ENCODE results near the gene PRIMA1.

PRIMA1 gene

DNA sequence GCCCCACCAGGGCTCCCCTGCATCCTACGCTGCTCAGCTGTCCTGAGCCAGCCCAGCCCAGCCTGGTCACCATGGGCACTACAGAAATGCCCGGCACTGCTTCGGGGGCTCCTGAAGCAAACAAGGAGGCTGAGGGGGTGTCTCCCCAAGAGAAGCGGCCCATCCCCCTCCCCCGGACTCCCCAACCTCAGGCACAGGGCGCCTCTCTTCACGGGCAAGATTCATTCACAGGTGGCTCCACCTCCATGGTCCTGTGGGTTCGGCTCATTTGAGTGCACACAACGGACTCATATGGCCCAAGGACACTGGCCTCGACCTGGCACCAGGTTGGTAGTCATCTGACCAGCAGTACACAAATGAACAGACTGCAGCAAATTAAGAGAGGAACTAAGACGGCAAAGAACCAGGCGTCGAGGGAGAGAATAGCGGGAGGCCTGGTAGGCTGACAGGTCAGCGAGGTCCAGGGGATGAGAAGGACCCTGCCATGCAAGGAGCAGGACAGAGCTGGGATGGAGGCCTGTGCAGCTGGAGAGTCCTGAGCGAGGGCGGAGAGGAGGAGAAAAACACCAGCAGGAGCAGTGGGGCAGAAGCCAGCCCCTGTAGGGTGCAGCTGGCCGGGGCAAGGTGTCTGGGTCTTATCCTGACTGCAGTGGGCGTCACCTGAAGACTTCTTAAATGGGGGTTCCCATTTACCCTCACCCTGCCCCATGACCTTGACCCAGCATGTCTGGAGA is 60.2 kb downstream of the PRIMA1 start:
- Histone ChIP-seq H3K9me3 (ENCODE audit: control insufficient read depth in 1 of 2, low read length in 2 of 2) (no peaks in the 10 kb centered on the region), H3K4me3 (ENCODE audit: low read depth in 1 of 2, low read length in 2 of 2) (no peak overlapping the region), H3K4me1 (ENCODE audit: control insufficient read depth in 1 of 2, insufficient read depth in 2 of 2, low read length in 2 of 2) (peaks cover 0 to 6% of the 10 kb centered on the region in 2 donors), H3K27me3 (ENCODE audit: low read depth, low read length) (no peaks in the 10 kb centered on the region), H3K36me3 (ENCODE audit: control insufficient read depth in 1 of 2, insufficient read depth in 2 of 2, low read length in 2 of 2) (peaks cover 0 to 7% of the 10 kb centered on the region in 2 donors), H3K27ac (ENCODE audit: low read length) (no peak overlapping the region)

DNA sequence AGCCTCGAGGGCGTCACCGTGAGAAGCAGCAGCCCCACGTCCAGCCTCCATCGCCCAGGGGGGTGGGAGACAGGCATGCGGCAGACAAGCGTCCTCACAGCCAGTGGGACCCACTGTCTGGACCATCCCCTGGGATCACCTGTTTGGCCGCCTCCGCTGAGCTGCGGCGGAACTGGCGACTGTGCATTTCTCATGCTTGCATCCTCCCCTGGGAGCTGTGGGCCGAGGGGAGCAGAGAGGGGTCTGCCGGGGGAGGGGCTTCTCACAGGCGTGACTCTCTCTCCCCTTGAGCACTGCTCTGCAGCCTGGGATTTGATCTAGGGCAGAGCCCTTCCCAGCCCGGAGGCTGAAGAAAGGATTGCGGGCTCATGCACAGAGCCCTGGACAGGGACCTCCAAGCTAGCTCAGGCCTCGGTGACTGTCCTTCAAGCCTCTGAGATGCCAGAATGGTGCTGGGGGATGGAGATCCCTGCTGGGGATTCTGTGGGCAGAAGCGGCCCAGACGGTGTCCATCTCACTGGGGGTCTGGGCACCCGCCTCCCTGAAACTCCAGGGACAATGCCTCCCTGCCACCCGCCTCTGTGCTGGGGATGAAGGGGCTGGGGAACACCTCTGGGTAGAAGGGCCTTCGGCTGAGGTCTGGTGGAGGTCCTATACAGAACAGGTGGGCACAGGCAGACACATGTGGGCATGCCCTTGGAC is 61.1 kb downstream of the PRIMA1 start:
- no peaks in the 10 kb centered on the region for H3K27me3 ChIP-seq (ENCODE audit: low read depth, low read length)
- no peak overlapping the region for H3K4me3 ChIP-seq (ENCODE audit: low read depth in 1 of 2, low read length in 2 of 2)
- no peak overlapping the region for H3K27ac ChIP-seq (ENCODE audit: low read length)
- H3K9me3 ChIP-seq (ENCODE audit: control insufficient read depth in 1 of 2, low read length in 2 of 2): no peaks in the 10 kb centered on the region
- H3K36me3 ChIP-seq (ENCODE audit: control insufficient read depth in 1 of 2, insufficient read depth in 2 of 2, low read length in 2 of 2): peaks cover 0 to 7% of the 10 kb centered on the region in 2 donors
- H3K4me1 ChIP-seq (ENCODE audit: control insufficient read depth in 1 of 2, insufficient read depth in 2 of 2, low read length in 2 of 2): peaks cover 0 to 6% of the 10 kb centered on the region in 2 donors

DNA sequence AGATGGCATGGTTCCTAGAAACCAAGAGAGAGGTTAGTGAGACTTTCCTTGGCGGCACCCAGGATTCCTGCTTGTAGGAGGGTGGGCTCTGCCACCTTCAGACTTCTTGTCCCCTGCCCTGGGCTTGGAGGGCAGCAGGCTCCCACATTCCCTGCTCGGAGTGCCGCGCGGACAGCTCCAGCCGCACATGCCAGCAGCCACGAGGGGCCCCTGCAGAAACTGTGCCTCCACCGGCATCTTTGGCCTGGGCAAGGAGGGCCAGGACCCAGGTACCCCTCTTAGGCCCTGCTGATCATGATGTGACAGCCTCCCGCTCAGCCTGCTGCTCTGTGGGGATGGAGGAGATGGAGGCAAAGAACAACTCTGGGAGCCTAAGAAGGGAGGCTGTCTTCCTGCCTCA is 62.3 kb downstream of the PRIMA1 start:
- H3K27ac ChIP-seq (ENCODE audit: low read length): no peak overlapping the region
- H3K9me3 ChIP-seq (ENCODE audit: control insufficient read depth in 1 of 2, low read length in 2 of 2): no peaks in the 10 kb centered on the region
- H3K27me3 ChIP-seq (ENCODE audit: low read depth, low read length): no peaks in the 10 kb centered on the region
- peaks cover 0 to 6% of the 10 kb centered on the region in 2 donors for H3K4me1 ChIP-seq (ENCODE audit: control insufficient read depth in 1 of 2, insufficient read depth in 2 of 2, low read length in 2 of 2)
- H3K36me3 ChIP-seq (ENCODE audit: control insufficient read depth in 1 of 2, insufficient read depth in 2 of 2, low read length in 2 of 2): peaks cover 0 to 13% of the 10 kb centered on the region in 2 donors
- H3K4me3 ChIP-seq (ENCODE audit: low read depth in 1 of 2, low read length in 2 of 2): no peak overlapping the region

DNA sequence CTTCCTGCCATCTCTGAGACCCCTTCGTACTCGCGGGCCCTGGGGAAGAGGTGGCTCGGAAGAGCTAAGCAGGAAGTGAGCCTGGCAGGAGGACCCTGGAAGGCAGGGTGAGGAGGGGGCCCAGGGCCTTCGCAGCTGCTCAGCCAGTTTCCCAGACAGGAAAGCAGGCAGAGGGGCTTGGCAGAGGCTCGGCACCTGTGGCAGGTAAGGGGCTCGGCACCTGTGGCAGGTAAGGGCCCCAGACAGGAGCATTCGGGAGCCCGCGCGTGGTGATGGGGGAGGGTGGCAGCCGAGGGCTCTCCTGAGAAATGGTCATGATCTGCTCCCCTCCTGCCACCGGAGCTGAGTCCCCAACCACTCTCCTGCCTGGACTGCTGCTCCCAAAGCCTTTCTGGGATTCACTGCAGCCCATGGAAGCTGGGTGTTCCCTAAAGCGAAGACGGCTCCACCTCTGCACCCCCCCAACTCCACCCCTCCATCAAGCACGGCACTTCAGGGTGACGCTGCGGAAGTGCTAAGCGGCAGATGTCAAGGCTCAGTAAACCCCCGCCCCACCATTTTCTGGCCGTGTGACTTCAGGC is 63.2 kb downstream of the PRIMA1 start:
- Histone ChIP-seq H3K9me3 (ENCODE audit: control insufficient read depth in 1 of 2, low read length in 2 of 2) (no peaks in the 10 kb centered on the region), H3K27me3 (ENCODE audit: low read depth, low read length) (no peaks in the 10 kb centered on the region), H3K36me3 (ENCODE audit: control insufficient read depth in 1 of 2, insufficient read depth in 2 of 2, low read length in 2 of 2) (peaks cover 0 to 21% of the 10 kb centered on the region in 2 donors), H3K4me1 (ENCODE audit: control insufficient read depth in 1 of 2, insufficient read depth in 2 of 2, low read length in 2 of 2) (peaks cover 0 to 6% of the 10 kb centered on the region in 2 donors), H3K27ac (ENCODE audit: low read length) (no peak overlapping the region), H3K4me3 (ENCODE audit: low read depth in 1 of 2, low read length in 2 of 2) (no peak overlapping the region)

DNA sequence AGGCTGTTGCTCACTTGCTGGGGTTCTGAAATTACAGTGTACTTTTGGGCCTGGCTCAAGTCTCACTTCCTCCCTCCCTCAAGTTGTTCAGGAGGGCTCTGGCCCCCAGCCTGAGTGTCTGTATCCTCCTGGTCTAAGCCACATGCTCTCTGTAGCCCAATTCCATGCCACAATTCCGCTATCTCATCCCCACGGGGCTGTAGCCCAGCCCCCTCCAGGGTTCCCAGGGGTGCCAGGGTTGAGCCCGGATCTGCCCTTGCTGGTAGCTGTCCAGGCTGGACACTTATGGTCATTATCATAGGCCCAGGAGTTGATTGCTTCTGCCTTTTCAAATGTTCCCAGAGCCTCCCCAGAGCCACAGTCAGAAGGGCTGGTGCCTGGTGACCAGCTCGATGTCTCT is 65.3 kb downstream of the PRIMA1 start:
- Histone ChIP-seq H3K27me3 (ENCODE audit: low read depth, low read length) (no peaks in the 10 kb centered on the region), H3K4me3 (ENCODE audit: low read depth in 1 of 2, low read length in 2 of 2) (no peak overlapping the region), H3K4me1 (ENCODE audit: control insufficient read depth in 1 of 2, insufficient read depth in 2 of 2, low read length in 2 of 2) (peaks cover 0 to 6% of the 10 kb centered on the region in 2 donors), H3K36me3 (ENCODE audit: control insufficient read depth in 1 of 2, insufficient read depth in 2 of 2, low read length in 2 of 2) (peaks cover 0 to 13% of the 10 kb centered on the region in 2 donors), H3K9me3 (ENCODE audit: control insufficient read depth in 1 of 2, low read length in 2 of 2) (no peaks in the 10 kb centered on the region), H3K27ac (ENCODE audit: low read length) (no peak overlapping the region)

DNA sequence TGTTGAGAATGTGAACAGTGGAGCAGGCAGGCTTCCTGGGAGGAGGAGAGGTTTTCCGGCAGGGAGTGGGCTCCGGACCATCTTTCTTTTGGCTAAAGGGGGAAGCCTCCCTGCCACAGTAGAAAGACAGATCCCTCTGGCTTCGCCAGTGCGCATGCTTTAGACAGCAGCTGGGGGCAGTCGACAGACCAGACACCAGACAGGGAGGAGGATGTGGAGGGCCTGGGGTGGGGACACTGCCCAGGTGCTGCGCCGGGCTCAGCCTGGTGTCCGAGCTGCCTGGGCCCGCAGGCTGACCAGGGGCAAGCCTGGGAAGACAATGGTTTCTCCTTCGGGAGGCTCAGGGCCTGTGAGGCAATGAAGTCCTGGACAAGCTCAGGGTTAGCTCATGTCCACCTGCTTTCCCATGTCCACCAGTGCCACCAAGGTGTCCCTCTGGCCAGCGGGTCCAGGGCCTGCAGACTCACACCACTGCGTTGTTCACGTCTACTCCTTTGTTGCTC is 67.3 kb downstream of the PRIMA1 start:
- Histone ChIP-seq H3K27me3 (ENCODE audit: low read depth, low read length) (no peaks in the 10 kb centered on the region), H3K9me3 (ENCODE audit: control insufficient read depth in 1 of 2, low read length in 2 of 2) (no peaks in the 10 kb centered on the region), H3K4me3 (ENCODE audit: low read depth in 1 of 2, low read length in 2 of 2) (no peak overlapping the region), H3K36me3 (ENCODE audit: control insufficient read depth in 1 of 2, insufficient read depth in 2 of 2, low read length in 2 of 2) (peaks cover 0 to 13% of the 10 kb centered on the region in 2 donors), H3K27ac (ENCODE audit: low read length) (no peak overlapping the region), H3K4me1 (ENCODE audit: control insufficient read depth in 1 of 2, insufficient read depth in 2 of 2, low read length in 2 of 2) (peaks cover 0 to 6% of the 10 kb centered on the region in 2 donors)

DNA sequence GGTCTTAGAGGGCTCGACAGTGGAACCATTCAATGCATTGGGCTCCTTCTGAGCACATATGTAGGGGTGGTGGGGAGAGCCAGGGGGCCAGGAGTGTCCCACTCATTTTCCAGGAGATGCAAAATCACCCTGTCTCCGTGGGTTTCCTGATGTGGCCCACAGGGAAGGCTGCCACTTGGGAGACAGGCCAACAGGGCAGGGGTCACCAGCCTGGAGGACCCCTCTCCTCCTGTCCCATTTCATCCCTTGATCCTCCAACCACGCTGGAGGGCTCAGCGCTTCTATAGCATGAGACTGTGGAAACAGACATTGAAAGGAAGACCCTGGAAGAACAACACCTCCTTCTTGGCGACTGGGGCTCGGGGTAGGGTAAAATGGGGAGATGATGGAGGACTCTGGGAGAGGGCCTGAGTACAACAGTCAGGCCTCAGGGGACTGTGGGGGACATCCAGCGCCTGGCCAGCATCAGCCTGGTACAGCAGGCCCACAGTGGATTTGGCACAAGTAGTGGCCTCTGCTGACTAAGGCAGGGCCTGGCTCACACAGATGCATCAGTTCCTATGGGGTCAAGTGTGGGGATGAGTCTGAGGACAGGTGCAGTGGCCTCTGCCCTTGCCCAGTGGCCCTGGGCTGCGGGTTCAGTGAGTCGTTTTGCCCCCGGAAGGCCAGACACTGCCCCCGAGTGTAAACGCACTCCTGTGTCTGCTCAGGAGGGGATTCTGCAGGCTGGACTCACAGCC is 68.0 kb downstream of the PRIMA1 start:
- Histone ChIP-seq H3K4me1 (ENCODE audit: control insufficient read depth in 1 of 2, insufficient read depth in 2 of 2, low read length in 2 of 2) (peaks cover 0 to 4% of the 10 kb centered on the region in 2 donors), H3K27me3 (ENCODE audit: low read depth, low read length) (no peaks in the 10 kb centered on the region), H3K27ac (ENCODE audit: low read length) (no peak overlapping the region), H3K9me3 (ENCODE audit: control insufficient read depth in 1 of 2, low read length in 2 of 2) (no peaks in the 10 kb centered on the region), H3K4me3 (ENCODE audit: low read depth in 1 of 2, low read length in 2 of 2) (no peak overlapping the region), H3K36me3 (ENCODE audit: control insufficient read depth in 1 of 2, insufficient read depth in 2 of 2, low read length in 2 of 2) (peaks cover 0 to 13% of the 10 kb centered on the region in 2 donors)

DNA sequence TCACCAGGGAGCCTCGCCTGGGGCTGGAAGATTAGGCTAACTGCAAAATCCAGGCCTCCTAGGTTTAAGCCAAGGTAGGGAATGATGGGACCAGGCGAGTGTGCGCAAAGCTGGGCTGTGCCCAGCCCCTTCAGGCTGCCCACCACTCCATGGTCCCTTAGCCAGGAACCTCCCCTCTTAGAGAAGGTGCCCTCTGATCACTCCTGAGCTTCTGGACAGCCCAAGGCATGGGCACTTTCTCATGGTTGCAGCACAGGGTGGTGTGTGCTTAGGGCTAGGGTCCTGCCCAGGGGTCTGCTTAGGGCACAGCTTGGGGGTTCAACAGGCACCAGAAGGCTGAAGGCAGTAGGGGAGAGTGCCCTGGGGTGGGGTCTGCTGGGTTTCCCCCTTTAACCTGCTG is 69.0 kb downstream of the PRIMA1 start:
- Histone ChIP-seq H3K4me3 (ENCODE audit: low read depth in 1 of 2, low read length in 2 of 2) (no peak overlapping the region), H3K36me3 (ENCODE audit: control insufficient read depth in 1 of 2, insufficient read depth in 2 of 2, low read length in 2 of 2) (peaks cover 0 to 13% of the 10 kb centered on the region in 2 donors), H3K27ac (ENCODE audit: low read length) (no peak overlapping the region), H3K4me1 (ENCODE audit: control insufficient read depth in 1 of 2, insufficient read depth in 2 of 2, low read length in 2 of 2) (no peaks in the 10 kb centered on the region), H3K9me3 (ENCODE audit: control insufficient read depth in 1 of 2, low read length in 2 of 2) (no peaks in the 10 kb centered on the region), H3K27me3 (ENCODE audit: low read depth, low read length) (no peaks in the 10 kb centered on the region)

DNA sequence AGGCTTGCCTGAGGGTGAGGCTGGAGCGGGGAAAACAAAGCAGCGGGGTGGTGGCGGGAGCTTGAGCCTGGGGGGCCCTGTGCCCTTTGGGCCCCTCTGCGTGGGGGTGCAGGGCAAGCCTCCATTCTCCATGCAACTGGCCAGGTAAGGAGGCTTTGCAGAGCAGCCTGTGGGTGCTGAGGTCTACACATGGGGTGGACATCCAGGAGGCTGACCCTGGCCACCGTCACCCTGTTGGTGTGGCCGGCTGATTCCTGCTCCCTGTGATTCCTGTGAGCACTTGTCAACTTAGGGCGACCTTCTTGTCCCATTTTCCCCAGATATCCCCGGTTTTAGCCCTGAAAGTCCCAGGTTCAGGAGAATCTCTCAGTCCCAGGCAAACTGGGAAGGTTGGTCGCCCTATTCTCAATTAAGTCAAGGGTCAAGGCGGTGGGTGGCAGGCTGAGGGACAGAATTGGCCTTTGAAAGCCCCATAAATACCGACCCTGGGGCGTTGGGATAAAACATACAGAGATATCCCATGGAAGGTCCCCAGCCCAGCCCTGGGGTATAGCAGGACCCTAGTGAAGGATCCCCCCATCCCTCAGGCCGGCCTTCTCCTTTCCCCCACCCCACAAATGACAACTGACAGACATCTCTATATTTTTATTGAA is 70.5 kb downstream of the PRIMA1 start:
- H3K36me3 ChIP-seq (ENCODE audit: control insufficient read depth in 1 of 2, insufficient read depth in 2 of 2, low read length in 2 of 2): peaks cover 0 to 13% of the 10 kb centered on the region in 2 donors
- H3K27ac ChIP-seq (ENCODE audit: low read length): no peak overlapping the region
- no peak overlapping the region for H3K4me3 ChIP-seq (ENCODE audit: low read depth in 1 of 2, low read length in 2 of 2)
- no peaks in the 10 kb centered on the region for H3K9me3 ChIP-seq (ENCODE audit: control insufficient read depth in 1 of 2, low read length in 2 of 2)
- H3K4me1 ChIP-seq (ENCODE audit: control insufficient read depth in 1 of 2, insufficient read depth in 2 of 2, low read length in 2 of 2): no peaks in the 10 kb centered on the region
- H3K27me3 ChIP-seq (ENCODE audit: low read depth, low read length): no peaks in the 10 kb centered on the region

DNA sequence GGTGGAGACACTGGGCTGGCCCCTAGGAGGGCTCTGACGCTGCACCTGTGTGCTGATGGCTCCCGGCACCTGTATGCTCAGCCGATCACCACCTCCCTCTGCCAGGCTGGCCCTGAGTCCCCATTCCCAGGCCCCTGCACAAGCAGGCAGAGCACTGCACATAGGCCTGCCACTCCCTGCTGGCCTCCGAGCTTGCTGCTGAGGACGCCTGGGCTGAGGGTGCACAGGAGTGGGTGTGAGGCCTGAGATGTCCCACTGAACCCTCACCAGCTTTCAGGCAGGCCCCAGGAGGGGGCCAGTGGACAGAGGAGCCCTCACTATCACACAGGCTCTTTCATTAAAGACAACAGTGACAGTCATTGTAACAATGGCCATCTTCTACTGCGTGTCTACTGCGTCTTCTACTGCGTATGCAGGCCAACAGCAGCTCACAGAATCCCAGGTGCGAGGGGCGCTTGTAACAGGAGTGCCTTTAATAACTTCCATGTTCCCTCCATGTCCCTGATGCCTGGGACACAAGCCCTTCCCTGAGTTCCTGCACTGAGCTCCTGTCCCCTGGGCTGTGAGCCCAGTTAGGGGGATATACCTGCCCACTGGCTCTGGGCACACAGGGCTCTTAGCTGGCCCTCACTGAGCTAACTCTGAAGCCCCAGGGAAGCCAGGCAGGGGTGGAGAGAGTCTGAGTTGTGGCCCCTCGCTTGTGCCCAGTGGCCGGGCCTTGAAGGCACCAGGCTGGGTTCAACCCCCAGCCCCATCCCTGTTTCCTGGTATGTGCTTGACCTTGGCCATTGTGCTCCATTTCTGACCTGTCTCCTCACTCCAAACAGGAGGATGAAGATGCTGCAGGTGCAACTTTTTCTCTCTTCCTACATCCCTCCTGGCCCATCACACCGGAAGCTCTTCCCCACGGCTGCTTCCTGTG is 71.3 kb downstream of the PRIMA1 start:
- Histone ChIP-seq H3K4me1 (ENCODE audit: control insufficient read depth in 1 of 2, insufficient read depth in 2 of 2, low read length in 2 of 2) (no peaks in the 10 kb centered on the region), H3K27me3 (ENCODE audit: low read depth, low read length) (no peaks in the 10 kb centered on the region), H3K27ac (ENCODE audit: low read length) (no peak overlapping the region), H3K36me3 (ENCODE audit: control insufficient read depth in 1 of 2, insufficient read depth in 2 of 2, low read length in 2 of 2) (peaks cover 0 to 13% of the 10 kb centered on the region in 2 donors), H3K9me3 (ENCODE audit: control insufficient read depth in 1 of 2, low read length in 2 of 2) (no peaks in the 10 kb centered on the region), H3K4me3 (ENCODE audit: low read depth in 1 of 2, low read length in 2 of 2) (no peak overlapping the region)
